GM13976 (cell line): ENCODE results near the gene GRM5.

Source experiments
- DNase-seq: peaks from one replicate; pipeline ENCODE4 v3.0.0; 2012; ENCODE audit warnings: low spot score
- CTCF ChIP-seq: IDR thresholded peaks from 2 replicates; pipeline ENCODE4 v1.5.1; 2012; ENCODE audit warnings: borderline replicate concordance, mild to moderate bottlenecking; ENCODE audit not compliant: insufficient read depth; ENCODE audit errors: extremely low read depth, missing control alignments, control extremely low read depth
- in situ Hi-C: fragments of 300-500 bp; cut with MboI; formaldehyde crosslinking; loops from one replicate; pipeline ENCODE4 v1.12.0; 2022; ENCODE audit warnings: low sequenced_read_pairs, mixed read lengths, inconsistent platforms; ENCODE audit not compliant: unreplicated experiment

The GRM5 gene

GRCh38 chr11:88522624-88523385 is 543.0 kb downstream of the GRM5 start:
- TF ChIP-seq CTCF, result no peak
- in situ Hi-C loops, result no loop called here
- DNase-seq, result no peak

- no peak for TF ChIP-seq CTCF
- DNase-seq, result no peak
- in situ Hi-C loops, result no loop called here
These were observed 544.0 kb downstream of the GRM5 start for GRCh38 chr11:88521799-88522201.

GRCh38 chr11:88521399-88521798 is 544.4 kb downstream of the GRM5 start:
- no peak for DNase-seq
- no peak for TF ChIP-seq CTCF
- in situ Hi-C loops, result no loop called here

- in situ Hi-C loops, result no loop called here
- DNase-seq, result no peak
These were observed 545.4 kb downstream of the GRM5 start for GRCh38 chr11:88520391-88520790.

GRCh38 chr11:88515002-88515401 is 550.8 kb downstream of the GRM5 start:
- in situ Hi-C loops, result no loop called here
- no peak for DNase-seq
- TF ChIP-seq CTCF, result no peak

More at GRCh38 chr11:88520391-88520790, 545.4 kb downstream of the GRM5 start:
- TF ChIP-seq CTCF, result no peak

- DNase-seq, result no peak
- TF ChIP-seq CTCF, result no peak
- in situ Hi-C loops, result no loop called here
These were observed 554.8 kb downstream of the GRM5 start for GRCh38 chr11:88511006-88511405.
